Breast epithelium (tissue), 3 donors: Measurements from ENCODE around the gene PDE7B.

ENCODE experiments used
- CTCF ChIP-seq, 3 donors: fragments of 450-650 bp; IDR thresholded peaks; one replicate each; pipeline ENCODE4 v1.5.1; 2016 to 2017; ENCODE audit warnings: antibody characterized with exemption in 3 of 3, mild to moderate bottlenecking in 3 of 3, moderate library complexity in 3 of 3
- POLR2A ChIP-seq: fragments of 450-650 bp; IDR thresholded peaks from one replicate; pipeline ENCODE4 v1.6.1; 2016; ENCODE audit warnings: antibody characterized with exemption, mild to moderate bottlenecking, moderate library complexity

DNA sequence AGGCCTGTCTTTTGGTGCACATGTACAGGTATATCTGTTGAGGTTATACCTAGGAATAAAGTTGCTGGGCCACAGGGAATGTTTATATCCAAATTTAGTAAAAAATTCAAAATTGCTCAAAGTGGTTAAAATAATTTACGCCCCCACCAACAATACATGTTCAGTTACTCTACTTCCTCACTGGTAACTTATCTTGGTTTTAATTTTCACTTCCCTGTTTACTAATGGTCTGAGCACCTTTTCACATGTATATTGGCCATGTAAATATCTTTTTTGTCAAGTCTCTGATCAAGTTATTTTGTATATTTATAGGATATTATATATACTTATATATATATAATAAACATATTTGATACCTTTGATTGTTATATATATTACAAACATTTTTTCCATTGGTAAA, 9.7 kb downstream of the PDE7B start:
- TF ChIP-seq CTCF (IDR thresholded peaks at IDR 0.05) (no peak), POLR2A (no peak)
